Neuronal stem cell (in vitro differentiated cells): ENCODE measurements around the gene IAH1.

Experiments
- DNase-seq: peaks from one replicate; pipeline ENCODE4 v3.0.0-alpha.2; 2013; ENCODE audit warnings: low spot score
- H2AFZ ChIP-seq: one replicate; pipeline ENCODE4 v1.6.1; 2013; ENCODE audit warnings: mild to moderate bottlenecking, low read length, inconsistent platforms
- H2AK5ac ChIP-seq: 2 replicates; pipeline ENCODE4 v1.6.1; 2013; ENCODE audit warnings: low read depth, mild to moderate bottlenecking, inconsistent platforms, low read length, moderate library complexity, mixed read lengths
- H2BK120ac ChIP-seq: 2 replicates; pipeline ENCODE4 v1.6.1; 2013; ENCODE audit warnings: low read depth, mild to moderate bottlenecking, inconsistent platforms, low read length, moderate library complexity, mixed read lengths
- H2BK12ac ChIP-seq: one replicate; pipeline ENCODE4 v1.6.1; 2013; ENCODE audit warnings: low read length, inconsistent platforms
- H2BK15ac ChIP-seq: 2 replicates; pipeline ENCODE4 v1.6.1; 2013; ENCODE audit warnings: mild to moderate bottlenecking, low read length, inconsistent platforms, mixed read lengths
- H2BK5ac ChIP-seq: one replicate; pipeline ENCODE4 v1.6.1; 2013; ENCODE audit warnings: inconsistent platforms, mild to moderate bottlenecking, low read length, moderate library complexity
- H3K14ac ChIP-seq: one replicate; pipeline ENCODE4 v1.6.1; 2013; ENCODE audit warnings: low read length, inconsistent platforms
- H3K18ac ChIP-seq: 2 replicates; pipeline ENCODE4 v1.6.1; 2013; ENCODE audit warnings: low read length, inconsistent platforms
- H3K23ac ChIP-seq: 2 replicates; pipeline ENCODE4 v1.6.1; 2013; ENCODE audit warnings: low read depth, mild to moderate bottlenecking, mixed read lengths, low read length, inconsistent platforms; ENCODE audit not compliant: poor library complexity
- H3K27ac ChIP-seq: replicated peaks from 3 replicates; pipeline ENCODE4 v1.5.1; 2013; ENCODE audit warnings: low read length, inconsistent platforms
- H3K27me3 ChIP-seq, 3 experiments: 2 replicates each; pipeline ENCODE4 v1.6.1; 2013; ENCODE audit warnings: low read length in 3 of 3, mild to moderate bottlenecking in 2 of 3, inconsistent platforms in 1 of 3, low read depth in 1 of 3, mixed read lengths in 1 of 3, moderate library complexity in 1 of 3; ENCODE audit not compliant: control insufficient read depth in 3 of 3, insufficient read depth in 3 of 3
- H3K36me3 ChIP-seq, 2 donors: replicated peaks in 1 of 2; 2 replicates each; pipeline ENCODE4 v1.6.1; 2013; ENCODE audit warnings: low read length in 2 of 2; ENCODE audit not compliant: control insufficient read depth in 2 of 2, insufficient read depth in 2 of 2
- H3K4ac ChIP-seq: 2 replicates; pipeline ENCODE4 v1.6.1; 2013; ENCODE audit warnings: inconsistent platforms, mild to moderate bottlenecking, low read length, moderate library complexity
- H3K4me1 ChIP-seq, 2 donors: 1 replicate in 1 of 2; 2 replicates in 1 of 2; pipeline ENCODE4 v1.6.1; 2013; ENCODE audit warnings: low read length in 2 of 2, low read depth in 1 of 2; ENCODE audit not compliant: control insufficient read depth in 2 of 2, insufficient read depth in 1 of 2
- H3K4me2 ChIP-seq: one replicate; pipeline ENCODE4 v1.6.1; 2013; ENCODE audit warnings: mild to moderate bottlenecking, low read length, inconsistent platforms; ENCODE audit not compliant: insufficient read depth, poor library complexity, severe bottlenecking
- H3K4me3 ChIP-seq, 2 donors: 2 replicates each; pipeline ENCODE4 v1.5.1; 2013; ENCODE audit warnings: low read length in 2 of 2, mild to moderate bottlenecking in 2 of 2, inconsistent platforms in 1 of 2, moderate library complexity in 1 of 2
- H3K79me1 ChIP-seq: one replicate; pipeline ENCODE4 v1.6.1; 2013; ENCODE audit warnings: low read depth, mild to moderate bottlenecking, inconsistent platforms, low read length, moderate library complexity
- H3K9ac ChIP-seq: one replicate; pipeline ENCODE4 v1.6.1; 2013; ENCODE audit warnings: mild to moderate bottlenecking, low read depth, low read length, inconsistent platforms; ENCODE audit not compliant: poor library complexity
- H3K9me3 ChIP-seq, 2 donors: replicated peaks in 1 of 2; 2 replicates each; pipeline versions ENCODE3 to v1.6.1; 2013; ENCODE audit warnings: low read length in 2 of 2, mild to moderate bottlenecking in 2 of 2, inconsistent platforms in 1 of 2, low read depth in 1 of 2, mixed read lengths in 1 of 2, moderate library complexity in 1 of 2; ENCODE audit not compliant: control insufficient read depth in 2 of 2, insufficient read depth in 1 of 2
- H4K8ac ChIP-seq: one replicate; pipeline ENCODE4 v1.6.1; 2013; ENCODE audit warnings: low read depth, mild to moderate bottlenecking, inconsistent platforms, low read length, moderate library complexity
- H4K91ac ChIP-seq: one replicate; pipeline ENCODE4 v1.6.1; 2013; ENCODE audit warnings: low read length, low read depth, mild to moderate bottlenecking, inconsistent platforms; ENCODE audit not compliant: poor library complexity
- WGBS, 2 donors: extraction: QIAGEN DNeasy Blood & Tissue Kit; methylation state at CpG; one replicate each; pipeline ENCODE4 v1.1.7; 2013; ENCODE audit warnings: missing lambda C conversion rate in 2 of 2, mixed read lengths in 1 of 2; ENCODE audit not compliant: insufficient read length in 2 of 2, insufficient replicate concordance in 1 of 2; ENCODE audit errors: extremely low coverage in 2 of 2; 5-methylcytosine and 5-hydroxymethylcytosine counted together

IAH1 gene

DNA sequence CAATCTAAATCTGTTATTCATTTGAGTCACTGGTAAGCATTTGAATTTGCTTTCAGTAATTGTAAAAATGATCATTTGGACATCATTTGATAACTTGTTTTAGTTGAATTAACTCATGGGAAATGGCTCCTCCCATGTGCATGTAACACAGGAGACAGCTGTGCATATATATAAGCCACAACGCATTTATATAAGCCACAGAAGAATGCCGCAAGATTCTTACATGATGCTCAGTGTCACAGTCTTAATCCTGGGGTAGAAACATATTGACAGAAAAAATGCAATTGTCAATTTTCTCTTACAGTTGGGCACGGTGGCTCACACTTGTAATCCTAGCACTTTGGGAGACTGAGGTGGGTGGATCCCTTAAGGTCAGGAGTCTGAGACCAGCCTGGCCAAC lies 13.3 kb upstream of the IAH1 start:
- peaks cover 0 to 2% of the 10 kb centered on the region in 2 donors for H3K9me3 ChIP-seq
- no CpG with 5 or more reads among the region's 3 CpGs for WGBS, 2 donors
- no peak overlapping the region for H3K4me3 ChIP-seq
- no peak overlapping the region for H3K14ac ChIP-seq
- H3K4me1 ChIP-seq, result no peaks in the 10 kb centered on the region
- H3K4me2 ChIP-seq, result no peak overlapping the region
- no peak overlapping the region for H2AK5ac ChIP-seq
- no peak overlapping the region for H3K23ac ChIP-seq
- no peaks in the 10 kb centered on the region for H3K79me1 ChIP-seq
- no peak overlapping the region for H3K27ac ChIP-seq
- H2AFZ ChIP-seq, result no peak overlapping the region
- no peak overlapping the region for H3K4ac ChIP-seq
- H4K8ac ChIP-seq, result no peak overlapping the region
- H2BK120ac ChIP-seq, result no peak overlapping the region
- H3K18ac ChIP-seq, result no peak overlapping the region
- no peak for DNase-seq
- H4K91ac ChIP-seq, result no peak overlapping the region
- H3K9ac ChIP-seq, result no peak overlapping the region
- no peaks in the 10 kb centered on the region for H3K27me3 ChIP-seq
- no peak overlapping the region for H2BK5ac ChIP-seq
- H3K36me3 ChIP-seq, result peaks cover 12 to 92% of the 10 kb centered on the region in 2 donors
- H2BK12ac ChIP-seq, result no peak overlapping the region
- H2BK15ac ChIP-seq, result no peak overlapping the region

GRCh38 chr2:9462313-9462712 lies 12.0 kb upstream of the IAH1 start:
- no peak overlapping the region for H2BK12ac ChIP-seq

GRCh38 chr2:9462886-9463697 lies 11.3 kb upstream of the IAH1 start:
- no peak overlapping the region for H3K23ac ChIP-seq
- no peaks in the 10 kb centered on the region for H3K27me3 ChIP-seq
- H2AFZ ChIP-seq, result no peak overlapping the region
- H3K4ac ChIP-seq, result no peak overlapping the region
- no peak overlapping the region for H2BK15ac ChIP-seq
- peaks cover 0 to 2% of the 10 kb centered on the region in 2 donors for H3K9me3 ChIP-seq
- H3K79me1 ChIP-seq, result no peaks in the 10 kb centered on the region
- H3K27ac ChIP-seq, result no peak overlapping the region
- H3K4me1 ChIP-seq, result no peaks in the 10 kb centered on the region
- WGBS, 2 donors, result no CpG with 5 or more reads among the region's 6 CpGs
- H3K4me3 ChIP-seq, result no peak overlapping the region
- H3K4me2 ChIP-seq, result no peak overlapping the region
- H3K18ac ChIP-seq, result no peak overlapping the region
- peaks cover 18 to 92% of the 10 kb centered on the region in 2 donors for H3K36me3 ChIP-seq
- H4K91ac ChIP-seq, result no peak overlapping the region
- no peak overlapping the region for H2BK5ac ChIP-seq
- H3K14ac ChIP-seq, result no peak overlapping the region
- H2BK120ac ChIP-seq, result no peak overlapping the region
- no peak overlapping the region for H2BK12ac ChIP-seq
- DNase-seq, result no peak
- H3K9ac ChIP-seq, result no peak overlapping the region
- no peak overlapping the region for H2AK5ac ChIP-seq
- no peak overlapping the region for H4K8ac ChIP-seq

More at GRCh38 chr2:9462313-9462712, 12.0 kb upstream of the IAH1 start:
- Histone ChIP-seq H3K4me1 (no peaks in the 10 kb centered on the region), H2BK15ac (no peak overlapping the region), H3K79me1 (no peaks in the 10 kb centered on the region), H3K9ac (no peak overlapping the region), H3K18ac (no peak overlapping the region), H2AK5ac (no peak overlapping the region), H3K4me2 (no peak overlapping the region), H3K14ac (no peak overlapping the region), H2BK5ac (no peak overlapping the region), H3K27ac (no peak overlapping the region), H3K9me3 (peaks cover 0 to 2% of the 10 kb centered on the region in 2 donors), H3K4ac (no peak overlapping the region), H4K8ac (no peak overlapping the region), H2BK120ac (no peak overlapping the region), H4K91ac (no peak overlapping the region), H3K23ac (no peak overlapping the region), H2AFZ (no peak overlapping the region), H3K4me3 (no peak overlapping the region), H3K27me3 (no peaks in the 10 kb centered on the region), H3K36me3 (peaks cover 15 to 92% of the 10 kb centered on the region in 2 donors)
- no CpG with 5 or more reads among the region's 5 CpGs for WGBS, 2 donors
- no peak for DNase-seq

DNA sequence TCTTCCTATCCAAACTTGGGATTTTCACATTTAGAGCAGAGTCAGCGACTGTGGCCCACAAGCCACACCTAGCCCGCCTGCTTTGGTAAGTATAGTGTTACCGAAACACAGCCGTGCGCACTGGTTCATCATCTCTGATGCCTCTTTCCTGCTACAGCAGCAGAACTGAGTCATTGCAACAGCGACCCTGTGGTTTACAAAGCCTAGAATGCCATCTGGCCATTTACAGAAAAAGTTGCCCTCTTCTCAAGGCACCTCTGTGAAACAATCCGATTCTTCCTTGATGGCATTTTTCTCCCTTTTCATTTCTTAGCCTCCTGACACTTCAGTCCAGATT lies 10.7 kb upstream of the IAH1 start:
- Histone ChIP-seq H3K36me3 (peaks cover 20 to 91% of the 10 kb centered on the region in 2 donors), H3K4me3 (no peak overlapping the region), H2AFZ (no peak overlapping the region), H3K27ac (no peak overlapping the region), H4K91ac (no peak overlapping the region), H3K4ac (no peak overlapping the region), H3K9ac (no peak overlapping the region), H3K9me3 (peaks cover 0 to 2% of the 10 kb centered on the region in 2 donors), H3K27me3 (no peaks in the 10 kb centered on the region), H3K14ac (no peak overlapping the region), H2BK120ac (no peak overlapping the region), H2BK12ac (no peak overlapping the region), H2AK5ac (no peak overlapping the region), H3K79me1 (no peaks in the 10 kb centered on the region), H3K23ac (no peak overlapping the region), H3K18ac (no peak overlapping the region), H2BK15ac (no peak overlapping the region), H3K4me2 (no peak overlapping the region), H2BK5ac (no peak overlapping the region), H3K4me1 (no peaks in the 10 kb centered on the region), H4K8ac (no peak overlapping the region)
- no peak for DNase-seq
- no CpG with 5 or more reads among the region's 7 CpGs for WGBS, 2 donors
